ENCODE data around the gene AGFG2. TPM values are rescaled to one million over a fixed set of nuclear protein-coding genes. Genes with fewer than 3 reads are reported as not detected.
"Not testable (repeated sequence)": the region's sequence is repeated elsewhere in the genome, so short reads cannot be mapped to it uniquely, and the experiment has no call there.

Gene AGFG2
- total and polyA plus RNA-seq, 2 of the 4 experiments (the other 2 are of a cell fraction) = 3.0 to 10.0 TPM

- Histone ChIP-seq H3K4ac (ENCODE audit: low read depth, low read length) (peak overlapping the region; percentile 72), H3K4me3 (ENCODE audit: insufficient read depth, low read depth, low read length) (no peak overlapping the region), H3K14ac (replicated peaks; ENCODE audit: low read depth, low read length) (peak overlapping the region; percentile 29; the same call in 1 of the 2 replicates), H3K56ac (ENCODE audit: extremely low read depth, insufficient read depth, low read length) (no peak overlapping the region), H3K9me3 (ENCODE audit: control insufficient read depth, insufficient read depth, low read length) (no peaks in the 10 kb centered on the region), H2BK20ac (ENCODE audit: low read depth, low read length) (peak overlapping the region; percentile 48; the same call in 1 of the 2 replicates), H3K9me1 (ENCODE audit: insufficient read depth, low read length) (peaks cover 27% of the 10 kb centered on the region), H3K9ac (ENCODE audit: low read depth, low read length) (no peak overlapping the region; the same call in 1 of the 2 replicates), H4K20me1 (ENCODE audit: insufficient read depth, low read length) (no peaks in the 10 kb centered on the region), H3K23ac (ENCODE audit: low read depth, low read length) (peak overlapping the region; percentile 48; the same call in 1 of the 2 replicates), H3K4me2 (ENCODE audit: low read depth, low read length) (no peak overlapping the region), H2AK9ac (replicated peaks; ENCODE audit: low read depth, low read length, poor library complexity) (peak overlapping the region; percentile 29), H4K5ac (ENCODE audit: low read depth, low read length) (peak overlapping the region; percentile 21), H2BK15ac (ENCODE audit: low read depth, low read length) (peak overlapping the region; percentile 32; the same call in 1 of the 3 replicates), H4K91ac (ENCODE audit: insufficient read depth, low read depth, low read length) (peak overlapping the region; percentile 43), H3K27me3 (ENCODE audit: control insufficient read depth, insufficient read depth, low read length) (no peaks in the 10 kb centered on the region), H2AFZ (replicated peaks; ENCODE audit: low read length, poor library complexity) (peak overlapping the region; percentile 28), H3K36me3 (ENCODE audit: control insufficient read depth, insufficient read depth, low read length) (peaks cover 2% of the 10 kb centered on the region; the same call in 1 of the 2 replicates), H2BK120ac (ENCODE audit: low read depth, low read length) (peak overlapping the region; percentile 17), H3K18ac (ENCODE audit: low read depth, low read length) (peak overlapping the region; percentile 66), H3K4me1 (ENCODE audit: control insufficient read depth, insufficient read depth, low read length) (peaks cover 28% of the 10 kb centered on the region), H4K8ac (ENCODE audit: low read depth in 2 of 2, low read length in 2 of 2) (peak overlapping the region; percentile 44 to 60; a peak in 2 of 4 replicates), H3K79me1 (ENCODE audit: low read depth in 1 of 2, low read length in 2 of 2) (peaks cover 15 to 42% of the 10 kb centered on the region in 2 experiments), H2BK5ac (ENCODE audit: low read depth, low read length, poor library complexity, severe bottlenecking) (peak overlapping the region; percentile 39), H3K27ac (ENCODE audit: insufficient read depth, low read length) (peak overlapping the region; percentile 63), H2AK5ac (ENCODE audit: low read depth, low read length) (peak overlapping the region; percentile 55)
- BruUV-seq (replicated peaks) = no TSS peak
- TF ChIP-seq ELK1 (IDR thresholded peaks at IDR 0.05; ENCODE audit: borderline replicate concordance, low read depth, low read length) (no peak), USF2 (IDR thresholded peaks at IDR 0.05; ENCODE audit: low read depth, low read length) (peak; percentile 39; the same call in 1 of the 2 replicates)
- DNase-seq (no peak), ATAC-seq (ENCODE audit: low read depth) (no peak)
- intact Hi-C loops (cut with micrococcal nuclease) = loop anchor here (5.0 kb wide), 2 partner anchors 56 to 71 kb away; partner anchors contain the start of gene TSC22D4
- ChIA-PET CTCF (interaction anchor here (0.5 to 0.9 kb wide), 2 partner anchors 9 to 209 kb away, joined by 4 to 6 read pairs; no protein-coding TSS in a partner anchor), POLR2A (ENCODE audit: unreplicated experiment) (no interaction called here)
- in situ Hi-C loops (cut with MboI; ENCODE audit: low sequenced_read_pairs) = no loop called here
- dilution Hi-C loops (cut with HindIII; ENCODE audit: low sequenced_read_pairs, unreplicated experiment) = no loop called here
- no CpG with 5 or more reads among the region's 2 CpGs for WGBS, 2 experiments (ENCODE audit: extremely low coverage in 2 of 2, insufficient read length in 1 of 2)
Measured at GRCh38 chr7:100547872-100548271, 8.9 kb downstream of the AGFG2 start.

GRCh38 chr7:100548446-100548845 lies 9.4 kb downstream of the AGFG2 start:
- H3K18ac ChIP-seq (ENCODE audit: low read depth, low read length); H4K20me1 ChIP-seq (ENCODE audit: insufficient read depth, low read length); in situ Hi-C loops (cut with MboI; ENCODE audit: low sequenced_read_pairs); H3K9ac ChIP-seq (ENCODE audit: low read depth, low read length); H3K9me3 ChIP-seq (ENCODE audit: control insufficient read depth, insufficient read depth, low read length); DNase-seq; H3K27me3 ChIP-seq (ENCODE audit: control insufficient read depth, insufficient read depth, low read length); H2BK15ac ChIP-seq (ENCODE audit: low read depth, low read length); H4K5ac ChIP-seq (ENCODE audit: low read depth, low read length); H4K91ac ChIP-seq (ENCODE audit: insufficient read depth, low read depth, low read length); dilution Hi-C loops (cut with HindIII; ENCODE audit: low sequenced_read_pairs, unreplicated experiment); H3K36me3 ChIP-seq (ENCODE audit: control insufficient read depth, insufficient read depth, low read length); H2AFZ ChIP-seq (replicated peaks; ENCODE audit: low read length, poor library complexity); H3K4me2 ChIP-seq (ENCODE audit: low read depth, low read length); H2BK20ac ChIP-seq (ENCODE audit: low read depth, low read length); H2AK9ac ChIP-seq (replicated peaks; ENCODE audit: low read depth, low read length, poor library complexity); POLR2A ChIA-PET (ENCODE audit: unreplicated experiment); H3K4me3 ChIP-seq (ENCODE audit: insufficient read depth, low read depth, low read length); ATAC-seq (ENCODE audit: low read depth); BruUV-seq (replicated peaks); H3K56ac ChIP-seq (ENCODE audit: extremely low read depth, insufficient read depth, low read length): not testable (repeated sequence)
- CTCF ChIA-PET = interaction anchor here (1.1 kb wide), 1 partner anchor 11 kb away, joined by 4 read pairs; no protein-coding TSS in a partner anchor
- peak overlapping the region; percentile 44 to 60; a peak in 2 of 4 replicates for H4K8ac ChIP-seq (ENCODE audit: low read depth in 2 of 2, low read length in 2 of 2)
- H2BK120ac ChIP-seq (ENCODE audit: low read depth, low read length) = peak overlapping the region; percentile 70
- H2AK5ac ChIP-seq (ENCODE audit: low read depth, low read length) = peak overlapping the region; percentile 61; the same call in 1 of the 2 replicates
- peaks cover 27% of the 10 kb centered on the region for H3K9me1 ChIP-seq (ENCODE audit: insufficient read depth, low read length)
- peak overlapping the region; percentile 20 for H2BK5ac ChIP-seq (ENCODE audit: low read depth, low read length, poor library complexity, severe bottlenecking)
- WGBS, 2 experiments (ENCODE audit: extremely low coverage in 2 of 2, insufficient read length in 1 of 2) = no CpG with 5 or more reads among the region's 5 CpGs
- peak overlapping the region; percentile 63; the same call in 1 of the 2 replicates for H3K27ac ChIP-seq (ENCODE audit: insufficient read depth, low read length)
- intact Hi-C loops (cut with micrococcal nuclease) = loop anchor here (5.0 kb wide), 2 partner anchors 56 to 71 kb away; partner anchors contain the start of gene TSC22D4
- peaks cover 28% of the 10 kb centered on the region for H3K4me1 ChIP-seq (ENCODE audit: control insufficient read depth, insufficient read depth, low read length)
- H3K4ac ChIP-seq (ENCODE audit: low read depth, low read length) = peak overlapping the region; percentile 60
- peak overlapping the region; percentile 60; the same call in 1 of the 2 replicates for H3K14ac ChIP-seq (replicated peaks; ENCODE audit: low read depth, low read length)
- H3K79me1 ChIP-seq (ENCODE audit: low read depth in 1 of 2, low read length in 2 of 2) = peaks cover 15 to 42% of the 10 kb centered on the region in 2 experiments
- peak overlapping the region; percentile 59; the same call in 1 of the 2 replicates for H3K23ac ChIP-seq (ENCODE audit: low read depth, low read length)
